CD14-positive monocyte (primary cell): Measurements from ENCODE around the gene PROM2. TPM values are rescaled to one million over a fixed set of nuclear protein-coding genes. Genes with fewer than 3 reads are reported as not detected.

Experiments
- DNase-seq, 3 donors: peaks; one replicate each; pipeline ENCODE4 v3.0.0-alpha.2; 2011 to 2022
- H2AFZ ChIP-seq: 2 replicates; pipeline ENCODE4 v1.6.0; 2012; ENCODE audit warnings: mild to moderate bottlenecking, low read depth, low read length, inconsistent platforms; ENCODE audit not compliant: insufficient read depth, poor library complexity, severe bottlenecking
- H3K27ac ChIP-seq, 2 donors: 1 replicate in 1 of 2; 2 replicates in 1 of 2; pipeline ENCODE4 v1.5.1; 2012 to 2013; ENCODE audit warnings: low read length in 2 of 2, control low read depth in 1 of 2, inconsistent platforms in 1 of 2, low read depth in 1 of 2, mild to moderate bottlenecking in 1 of 2
- H3K27me3 ChIP-seq, 2 donors: one replicate each; pipeline versions ENCODE4 v1.6.0 to v1.6.1; 2011 to 2013; ENCODE audit warnings: low read length in 2 of 2; ENCODE audit not compliant: control insufficient read depth in 2 of 2, insufficient read depth in 2 of 2
- H3K36me3 ChIP-seq, 2 donors: replicated peaks in 1 of 2; 1 replicate in 1 of 2; 2 replicates in 1 of 2; pipeline versions ENCODE4 v1.5.1 to v1.6.1; 2012 to 2013; ENCODE audit warnings: low read length in 2 of 2, control low read depth in 1 of 2, inconsistent platforms in 1 of 2, mild to moderate bottlenecking in 1 of 2; ENCODE audit not compliant: insufficient read depth in 2 of 2, control insufficient read depth in 1 of 2
- H3K4me1 ChIP-seq, 2 donors: 1 replicate in 1 of 2; 2 replicates in 1 of 2; pipeline versions ENCODE4 v1.5.1 to v1.6.1; 2012 to 2013; ENCODE audit warnings: low read length in 2 of 2, control low read depth in 1 of 2, inconsistent platforms in 1 of 2, mild to moderate bottlenecking in 1 of 2, moderate library complexity in 1 of 2; ENCODE audit not compliant: insufficient read depth in 2 of 2, control insufficient read depth in 1 of 2
- H3K4me2 ChIP-seq: replicated peaks from 2 replicates; pipeline ENCODE3; 2012; ENCODE audit warnings: low read length, moderate library complexity, mild to moderate bottlenecking; ENCODE audit not compliant: poor library complexity, severe bottlenecking; ENCODE audit errors: extremely low read depth
- H3K4me3 ChIP-seq, 3 experiments: fragments of 200-600 bp in 1 of 3; sonication (generic) in 1 of 3; replicated peaks in 1 of 3; 1 replicate in 2 of 3; 2 replicates in 1 of 3; pipeline ENCODE4 v1.5.1; 2011 to 2013; ENCODE audit warnings: low read length in 3 of 3, mild to moderate bottlenecking in 3 of 3, control low read depth in 2 of 3, low read depth in 2 of 3, inconsistent platforms in 1 of 3, moderate library complexity in 1 of 3
- H3K79me2 ChIP-seq: 2 replicates; pipeline ENCODE4 v1.6.0; 2012; ENCODE audit warnings: mild to moderate bottlenecking, control low read depth, inconsistent platforms, low read length, moderate library complexity; ENCODE audit not compliant: insufficient read depth
- H3K9ac ChIP-seq: 2 replicates; pipeline ENCODE4 v1.6.0; 2017; ENCODE audit warnings: low read length, mild to moderate bottlenecking; ENCODE audit not compliant: insufficient read depth, poor library complexity, severe bottlenecking
- H3K9me3 ChIP-seq, 2 donors: replicated peaks in 1 of 2; 1 replicate in 1 of 2; 2 replicates in 1 of 2; pipeline versions ENCODE4 v1.5.1 to v1.6.1; 2012 to 2013; ENCODE audit warnings: low read length in 2 of 2, control low read depth in 1 of 2; ENCODE audit not compliant: control insufficient read depth in 1 of 2, insufficient read depth in 1 of 2
- H4K20me1 ChIP-seq: 2 replicates; pipeline ENCODE4 v1.6.0; 2012; ENCODE audit warnings: mild to moderate bottlenecking, low read length, control low read depth, moderate library complexity; ENCODE audit not compliant: insufficient read depth
- H3K27ac Mint-ChIP-seq, 7 donors: one replicate each; pipeline ENCODE4 v1.8.0; 2020; ENCODE audit warnings: mild to moderate bottlenecking in 7 of 7, mixed read lengths in 7 of 7, moderate library complexity in 6 of 7, inconsistent platforms in 2 of 7
- H3K27me3 Mint-ChIP-seq, 3 donors: one replicate each; pipeline ENCODE4 v1.8.0; 2021 to 2022; ENCODE audit warnings: low read depth in 3 of 3, mild to moderate bottlenecking in 3 of 3, mixed read lengths in 3 of 3, moderate library complexity in 3 of 3, inconsistent platforms in 1 of 3
- H3K36me3 Mint-ChIP-seq, 2 donors: one replicate each; pipeline ENCODE4 v1.8.0; 2020; ENCODE audit warnings: mixed read lengths in 2 of 2, inconsistent platforms in 1 of 2, mild to moderate bottlenecking in 1 of 2
- H3K4me1 Mint-ChIP-seq: one replicate; pipeline ENCODE4 v1.8.0; 2020; ENCODE audit warnings: mild to moderate bottlenecking, mixed read lengths
- H3K4me3 Mint-ChIP-seq, 2 donors: one replicate each; pipeline ENCODE4 v1.8.0; 2020; ENCODE audit warnings: mild to moderate bottlenecking in 2 of 2, mixed read lengths in 2 of 2, moderate library complexity in 1 of 2
- H3K9me3 Mint-ChIP-seq, 7 donors: one replicate each; pipeline ENCODE4 v1.8.0; 2020 to 2022; ENCODE audit warnings: mixed read lengths in 7 of 7, mild to moderate bottlenecking in 6 of 7, moderate library complexity in 6 of 7, inconsistent platforms in 2 of 7
- whole genome bisulfite sequencing: methylation state at CpG from one replicate; pipeline ENCODE4 v1.1.5; 2013; ENCODE audit warnings: missing lambda C conversion rate; ENCODE audit not compliant: insufficient coverage; 5-methylcytosine and 5-hydroxymethylcytosine counted together
- intact Hi-C, 2 donors: fragments of 100-400 bp; cut with micrococcal nuclease; formaldehyde crosslinking; loops; one replicate each; pipeline versions ENCODE4 v1.15.0 to v1.15.1; 2023
- polyA minus RNA-seq: library from RNA; depleted of rRNA, polyadenylated mRNA; stranded (reverse); fragments of >200 nt; gene quantifications from 2 replicates; pipeline ENCODE4 v1.2.3, GENCODE V29; 2012
- polyA plus RNA-seq, 3 donors: library from polyadenylated mRNA; depleted of rRNA in 1 of 3; unstranded in 2 of 3; stranded (reverse) in 1 of 3; fragments of 300-500 nt in 2 of 3; fragments of >200 nt in 1 of 3; fragmentation: Illumina TruSeq in 2 of 3; gene quantifications; 1 replicate in 2 of 3; 2 replicates in 1 of 3; pipeline ENCODE4 v1.2.3, GENCODE V29; 2012 to 2021
- total RNA-seq, 12 experiments: library from RNA in 1 of 12; stranded (reverse) in 1 of 12; fragments of 120-200 nt in 1 of 12; gene quantifications; one replicate each; pipeline ENCODE4 v1.2.4 and lab custom pipeline; 2013 to 2026; ENCODE audit warnings: mixed read lengths in 6 of 12, inconsistent platforms in 1 of 12
- TF ChIP-seq, protein P1 (sequence below): fragments of 200-600 bp; IDR thresholded peaks from one replicate; pipeline ENCODE4 v1.8.0; 2022; ENCODE audit warnings: antibody characterized with exemption, mild to moderate bottlenecking

PROM2 gene, protein sequence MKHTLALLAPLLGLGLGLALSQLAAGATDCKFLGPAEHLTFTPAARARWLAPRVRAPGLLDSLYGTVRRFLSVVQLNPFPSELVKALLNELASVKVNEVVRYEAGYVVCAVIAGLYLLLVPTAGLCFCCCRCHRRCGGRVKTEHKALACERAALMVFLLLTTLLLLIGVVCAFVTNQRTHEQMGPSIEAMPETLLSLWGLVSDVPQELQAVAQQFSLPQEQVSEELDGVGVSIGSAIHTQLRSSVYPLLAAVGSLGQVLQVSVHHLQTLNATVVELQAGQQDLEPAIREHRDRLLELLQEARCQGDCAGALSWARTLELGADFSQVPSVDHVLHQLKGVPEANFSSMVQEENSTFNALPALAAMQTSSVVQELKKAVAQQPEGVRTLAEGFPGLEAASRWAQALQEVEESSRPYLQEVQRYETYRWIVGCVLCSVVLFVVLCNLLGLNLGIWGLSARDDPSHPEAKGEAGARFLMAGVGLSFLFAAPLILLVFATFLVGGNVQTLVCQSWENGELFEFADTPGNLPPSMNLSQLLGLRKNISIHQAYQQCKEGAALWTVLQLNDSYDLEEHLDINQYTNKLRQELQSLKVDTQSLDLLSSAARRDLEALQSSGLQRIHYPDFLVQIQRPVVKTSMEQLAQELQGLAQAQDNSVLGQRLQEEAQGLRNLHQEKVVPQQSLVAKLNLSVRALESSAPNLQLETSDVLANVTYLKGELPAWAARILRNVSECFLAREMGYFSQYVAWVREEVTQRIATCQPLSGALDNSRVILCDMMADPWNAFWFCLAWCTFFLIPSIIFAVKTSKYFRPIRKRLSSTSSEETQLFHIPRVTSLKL
- 0.08 TPM for total RNA-seq (2013)
- under 1 TPM in 1 of 3 donors, not detected in 2; 0.41 TPM for polyA plus RNA-seq
- not detected in 2 replicates for polyA minus RNA-seq
- 0 to 0.81 (median 0.12) reads per million in 11 experiments for total RNA-seq (lab: John Stamatoyannopoulos, UW)

DNA sequence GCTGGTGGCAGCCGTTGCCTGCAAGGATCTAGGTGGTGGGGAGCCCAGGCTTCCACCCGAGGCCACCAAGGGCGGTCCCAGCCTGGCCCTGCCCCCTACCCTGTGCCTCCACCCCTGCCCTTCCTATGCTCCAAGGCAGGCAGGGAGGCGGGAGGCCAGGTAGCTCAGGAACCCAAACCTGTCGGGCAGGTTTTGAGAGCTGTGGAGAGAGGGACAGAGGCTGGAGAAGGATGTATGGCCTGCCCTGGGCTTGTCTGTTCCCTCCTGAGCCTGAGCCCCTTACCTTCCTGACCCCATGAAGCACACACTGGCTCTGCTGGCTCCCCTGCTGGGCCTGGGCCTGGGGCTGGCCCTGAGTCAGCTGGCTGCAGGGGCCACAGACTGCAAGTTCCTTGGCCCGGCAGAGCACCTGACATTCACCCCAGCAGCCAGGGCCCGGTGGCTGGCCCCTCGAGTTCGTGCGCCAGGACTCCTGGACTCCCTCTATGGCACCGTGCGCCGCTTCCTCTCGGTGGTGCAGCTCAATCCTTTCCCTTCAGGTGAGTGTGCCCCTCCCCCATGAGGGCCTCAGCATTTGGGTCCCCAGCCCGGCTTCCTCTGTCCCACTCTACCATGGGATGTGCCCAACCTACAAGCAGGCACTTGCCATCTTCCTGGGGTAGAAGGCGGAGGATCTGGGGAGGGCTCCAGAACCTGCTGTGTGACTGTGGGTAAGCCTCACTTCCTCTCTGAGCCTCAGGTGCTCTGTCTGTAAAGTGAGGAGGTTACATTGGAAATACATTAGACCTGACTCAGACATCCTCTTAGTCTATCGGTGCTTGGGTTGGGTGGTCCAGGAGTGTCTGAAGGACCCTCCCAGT lies at the start of gene PROM2:
Gene PROM2 (plus strand): TSS at position 159 of the 860 bp plus-strand sequence. CDS start 137 bp downstream, at position 296.
- no peak for DNase-seq
- no peaks in the 10 kb centered on the region for H3K4me1 ChIP-seq
- no peaks in the 10 kb centered on the region for H3K36me3 ChIP-seq
- no peak within 1 kb of the TSS for H3K4me3 Mint-ChIP-seq
- no peaks in the 10 kb centered on the region for H3K27me3 ChIP-seq
- no peak within 1 kb of the TSS for H3K27ac ChIP-seq
- H3K4me1 Mint-ChIP-seq = no peaks in the 10 kb centered on the region
- H3K9ac ChIP-seq = no peak within 1 kb of the TSS
- no peaks in the 10 kb centered on the region for H3K9me3 ChIP-seq
- H3K4me3 ChIP-seq = no peak within 1 kb of the TSS
- H3K27me3 Mint-ChIP-seq = peaks cover 0 to 6% (median 5%) of the 10 kb centered on the region in 3 donors
- no peaks in the 10 kb centered on the region for H3K79me2 ChIP-seq
- H4K20me1 ChIP-seq = no peaks in the 10 kb centered on the region
- H3K36me3 Mint-ChIP-seq = no peaks in the 10 kb centered on the region
- H2AFZ ChIP-seq = no peak within 1 kb of the TSS
- H3K4me2 ChIP-seq = no peak within 1 kb of the TSS
- TF ChIP-seq, protein P1, sequence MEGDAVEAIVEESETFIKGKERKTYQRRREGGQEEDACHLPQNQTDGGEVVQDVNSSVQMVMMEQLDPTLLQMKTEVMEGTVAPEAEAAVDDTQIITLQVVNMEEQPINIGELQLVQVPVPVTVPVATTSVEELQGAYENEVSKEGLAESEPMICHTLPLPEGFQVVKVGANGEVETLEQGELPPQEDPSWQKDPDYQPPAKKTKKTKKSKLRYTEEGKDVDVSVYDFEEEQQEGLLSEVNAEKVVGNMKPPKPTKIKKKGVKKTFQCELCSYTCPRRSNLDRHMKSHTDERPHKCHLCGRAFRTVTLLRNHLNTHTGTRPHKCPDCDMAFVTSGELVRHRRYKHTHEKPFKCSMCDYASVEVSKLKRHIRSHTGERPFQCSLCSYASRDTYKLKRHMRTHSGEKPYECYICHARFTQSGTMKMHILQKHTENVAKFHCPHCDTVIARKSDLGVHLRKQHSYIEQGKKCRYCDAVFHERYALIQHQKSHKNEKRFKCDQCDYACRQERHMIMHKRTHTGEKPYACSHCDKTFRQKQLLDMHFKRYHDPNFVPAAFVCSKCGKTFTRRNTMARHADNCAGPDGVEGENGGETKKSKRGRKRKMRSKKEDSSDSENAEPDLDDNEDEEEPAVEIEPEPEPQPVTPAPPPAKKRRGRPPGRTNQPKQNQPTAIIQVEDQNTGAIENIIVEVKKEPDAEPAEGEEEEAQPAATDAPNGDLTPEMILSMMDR = no peak
- H3K9me3 Mint-ChIP-seq = peaks cover 0 to 4% (median 0%) of the 10 kb centered on the region in 7 donors
- WGBS = 91% methylated on average over 11 of the region's 17 CpGs
- intact Hi-C loops = no loop called here
- H3K27ac Mint-ChIP-seq = peak within 1 kb of the TSS in 2 of 7 donors; percentile 6 to 56
